ENCODE data around the gene TSEN2. TPM values are rescaled to one million over a fixed set of nuclear protein-coding genes. Genes with fewer than 3 reads are reported as not detected.

TSEN2 gene
- total and polyA plus RNA-seq, 10 of the 15 experiments (the other 5 are each of a cell fraction or from before 2014, with no cell fraction given): 17.7 to 32.3 (median 24.3) TPM

DNA sequence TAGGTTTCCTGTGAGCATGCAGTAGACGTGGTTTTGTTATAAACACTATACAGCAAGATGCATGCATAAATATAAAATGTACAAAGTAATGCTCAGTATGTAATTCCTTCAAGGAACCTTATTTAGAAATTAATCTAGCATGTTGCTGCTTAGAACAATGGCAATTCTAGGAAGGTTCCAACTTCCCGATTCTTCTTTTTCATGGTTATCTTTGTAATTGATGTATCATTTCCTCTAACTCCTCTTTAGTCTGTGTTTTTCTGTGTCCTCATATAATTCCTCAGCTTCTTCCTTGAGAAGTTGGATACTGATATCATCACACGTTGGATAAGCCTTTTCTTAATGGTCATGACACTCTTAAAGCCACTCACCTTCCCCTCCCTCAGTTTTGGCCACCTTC is 3.5 kb downstream of the TSEN2 start:
- no peak for DNase-seq (ENCODE audit: low read depth, low spot score)
- Histone ChIP-seq H3K79me2 (ENCODE audit: control insufficient read depth, insufficient read depth, low read length) (peaks cover 19% of the 10 kb centered on the region), H3K9me3 (replicated peaks; ENCODE audit: control insufficient read depth, insufficient read depth, low read length) (no peaks in the 10 kb centered on the region), H3K36me3 (ENCODE audit: control insufficient read depth in 2 of 2, insufficient read depth in 2 of 2, low read length in 1 of 2) (no peaks in the 10 kb centered on the region; a peak in 1 of 4 replicates), H3K4me3 (no peak overlapping the region), H3K4me1 (ENCODE audit: control insufficient read depth, insufficient read depth, low read length) (peaks cover 5% of the 10 kb centered on the region; the same call in 1 of the 2 replicates), H3K4me2 (ENCODE audit: control insufficient read depth, insufficient read depth) (no peak overlapping the region), H3K9ac (ENCODE audit: control insufficient read depth, insufficient read depth, low read length) (no peak overlapping the region), H3K27ac (ENCODE audit: control insufficient read depth, insufficient read depth) (no peak overlapping the region), H4K20me1 (ENCODE audit: control insufficient read depth, insufficient read depth) (no peaks in the 10 kb centered on the region), H3K27me3 (replicated peaks in 1 of 2; ENCODE audit: control insufficient read depth in 2 of 2, insufficient read depth in 2 of 2, low read length in 1 of 2) (no peaks in the 10 kb centered on the region), H2AFZ (ENCODE audit: control insufficient read depth, low read depth, low read length) (no peak overlapping the region)
- WGBS (ENCODE audit: insufficient coverage, insufficient replicate concordance, low lambda C conversion rate, missing lambda C conversion rate): 68% methylated on average over 3 of the region's 3 CpGs
- CTCF ChIA-PET: interaction anchor here (1.1 to 1.5 kb wide), 2 partner anchors 8 to 352 kb away, joined by 3 to 5 read pairs; no protein-coding TSS in a partner anchor
- ATAC-seq: no peak
- RAD21 ChIA-PET (ENCODE audit: unreplicated experiment): no interaction called here
- intact Hi-C loops (cut with micrococcal nuclease; ENCODE audit: unreplicated experiment): no loop called here
- BruUV-seq (replicated peaks): no TSS peak
- in situ Hi-C loops (cut with MboI): no loop called here
- SMC1A ChIA-PET (ENCODE audit: uncharacterized antibody, unreplicated experiment): no interaction called here
- POLR2A ChIA-PET: no interaction called here
- no peak for FAIRE-seq
- TF ChIP-seq, protein P1, sequence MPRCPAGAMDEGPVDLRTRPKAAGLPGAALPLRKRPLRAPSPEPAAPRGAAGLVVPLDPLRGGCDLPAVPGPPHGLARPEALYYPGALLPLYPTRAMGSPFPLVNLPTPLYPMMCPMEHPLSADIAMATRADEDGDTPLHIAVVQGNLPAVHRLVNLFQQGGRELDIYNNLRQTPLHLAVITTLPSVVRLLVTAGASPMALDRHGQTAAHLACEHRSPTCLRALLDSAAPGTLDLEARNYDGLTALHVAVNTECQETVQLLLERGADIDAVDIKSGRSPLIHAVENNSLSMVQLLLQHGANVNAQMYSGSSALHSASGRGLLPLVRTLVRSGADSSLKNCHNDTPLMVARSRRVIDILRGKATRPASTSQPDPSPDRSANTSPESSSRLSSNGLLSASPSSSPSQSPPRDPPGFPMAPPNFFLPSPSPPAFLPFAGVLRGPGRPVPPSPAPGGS (IDR thresholded peaks at IDR 0.05; ENCODE audit: borderline replicate concordance, insufficient read depth, low read depth, low read length, poor library complexity, severe bottlenecking): no peak
- TF ChIP-seq MEF2B (IDR thresholded peaks at IDR 0.05; ENCODE audit: partially characterized antibody, poor library complexity, severe bottlenecking) (no peak), CEBPB (IDR thresholded peaks at IDR 0.05; ENCODE audit: borderline replicate concordance in 1 of 2, low read depth in 2 of 2, low read length in 2 of 2) (no peak), GABPA (IDR thresholded peaks at IDR 0.05; ENCODE audit: low read depth) (no peak), ATF7 (IDR thresholded peaks at IDR 0.05; ENCODE audit: low read depth) (no peak), SMAD1 (IDR thresholded peaks at IDR 0.05; ENCODE audit: low read depth, partially characterized antibody) (no peak), TAF1 (IDR thresholded peaks at IDR 0.05; ENCODE audit: borderline replicate concordance, low read depth, low read length) (no peak), STAT1 (conservative IDR thresholded peaks at IDR 0.05) (no peak), MYB (IDR thresholded peaks at IDR 0.05; ENCODE audit: borderline replicate concordance, low read depth, low read length) (no peak), SIX5 (IDR thresholded peaks at IDR 0.05; ENCODE audit: low read depth, low read length, severe bottlenecking) (no peak), YBX1 (IDR thresholded peaks at IDR 0.05) (no peak), RFX5 (IDR thresholded peaks at IDR 0.05; ENCODE audit: low read depth, low read length) (no peak)
- TF ChIP-seq, protein P2, sequence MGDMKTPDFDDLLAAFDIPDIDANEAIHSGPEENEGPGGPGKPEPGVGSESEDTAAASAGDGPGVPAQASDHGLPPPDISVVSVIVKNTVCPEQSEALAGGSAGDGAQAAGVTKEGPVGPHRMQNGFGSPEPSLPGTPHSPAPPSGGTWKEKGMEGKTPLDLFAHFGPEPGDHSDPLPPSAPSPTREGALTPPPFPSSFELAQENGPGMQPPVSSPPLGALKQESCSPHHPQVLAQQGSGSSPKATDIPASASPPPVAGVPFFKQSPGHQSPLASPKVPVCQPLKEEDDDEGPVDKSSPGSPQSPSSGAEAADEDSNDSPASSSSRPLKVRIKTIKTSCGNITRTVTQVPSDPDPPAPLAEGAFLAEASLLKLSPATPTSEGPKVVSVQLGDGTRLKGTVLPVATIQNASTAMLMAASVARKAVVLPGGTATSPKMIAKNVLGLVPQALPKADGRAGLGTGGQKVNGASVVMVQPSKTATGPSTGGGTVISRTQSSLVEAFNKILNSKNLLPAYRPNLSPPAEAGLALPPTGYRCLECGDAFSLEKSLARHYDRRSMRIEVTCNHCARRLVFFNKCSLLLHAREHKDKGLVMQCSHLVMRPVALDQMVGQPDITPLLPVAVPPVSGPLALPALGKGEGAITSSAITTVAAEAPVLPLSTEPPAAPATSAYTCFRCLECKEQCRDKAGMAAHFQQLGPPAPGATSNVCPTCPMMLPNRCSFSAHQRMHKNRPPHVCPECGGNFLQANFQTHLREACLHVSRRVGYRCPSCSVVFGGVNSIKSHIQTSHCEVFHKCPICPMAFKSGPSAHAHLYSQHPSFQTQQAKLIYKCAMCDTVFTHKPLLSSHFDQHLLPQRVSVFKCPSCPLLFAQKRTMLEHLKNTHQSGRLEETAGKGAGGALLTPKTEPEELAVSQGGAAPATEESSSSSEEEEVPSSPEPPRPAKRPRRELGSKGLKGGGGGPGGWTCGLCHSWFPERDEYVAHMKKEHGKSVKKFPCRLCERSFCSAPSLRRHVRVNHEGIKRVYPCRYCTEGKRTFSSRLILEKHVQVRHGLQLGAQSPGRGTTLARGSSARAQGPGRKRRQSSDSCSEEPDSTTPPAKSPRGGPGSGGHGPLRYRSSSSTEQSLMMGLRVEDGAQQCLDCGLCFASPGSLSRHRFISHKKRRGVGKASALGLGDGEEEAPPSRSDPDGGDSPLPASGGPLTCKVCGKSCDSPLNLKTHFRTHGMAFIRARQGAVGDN (IDR thresholded peaks at IDR 0.05): no peak
- TF ChIP-seq, protein P3, sequence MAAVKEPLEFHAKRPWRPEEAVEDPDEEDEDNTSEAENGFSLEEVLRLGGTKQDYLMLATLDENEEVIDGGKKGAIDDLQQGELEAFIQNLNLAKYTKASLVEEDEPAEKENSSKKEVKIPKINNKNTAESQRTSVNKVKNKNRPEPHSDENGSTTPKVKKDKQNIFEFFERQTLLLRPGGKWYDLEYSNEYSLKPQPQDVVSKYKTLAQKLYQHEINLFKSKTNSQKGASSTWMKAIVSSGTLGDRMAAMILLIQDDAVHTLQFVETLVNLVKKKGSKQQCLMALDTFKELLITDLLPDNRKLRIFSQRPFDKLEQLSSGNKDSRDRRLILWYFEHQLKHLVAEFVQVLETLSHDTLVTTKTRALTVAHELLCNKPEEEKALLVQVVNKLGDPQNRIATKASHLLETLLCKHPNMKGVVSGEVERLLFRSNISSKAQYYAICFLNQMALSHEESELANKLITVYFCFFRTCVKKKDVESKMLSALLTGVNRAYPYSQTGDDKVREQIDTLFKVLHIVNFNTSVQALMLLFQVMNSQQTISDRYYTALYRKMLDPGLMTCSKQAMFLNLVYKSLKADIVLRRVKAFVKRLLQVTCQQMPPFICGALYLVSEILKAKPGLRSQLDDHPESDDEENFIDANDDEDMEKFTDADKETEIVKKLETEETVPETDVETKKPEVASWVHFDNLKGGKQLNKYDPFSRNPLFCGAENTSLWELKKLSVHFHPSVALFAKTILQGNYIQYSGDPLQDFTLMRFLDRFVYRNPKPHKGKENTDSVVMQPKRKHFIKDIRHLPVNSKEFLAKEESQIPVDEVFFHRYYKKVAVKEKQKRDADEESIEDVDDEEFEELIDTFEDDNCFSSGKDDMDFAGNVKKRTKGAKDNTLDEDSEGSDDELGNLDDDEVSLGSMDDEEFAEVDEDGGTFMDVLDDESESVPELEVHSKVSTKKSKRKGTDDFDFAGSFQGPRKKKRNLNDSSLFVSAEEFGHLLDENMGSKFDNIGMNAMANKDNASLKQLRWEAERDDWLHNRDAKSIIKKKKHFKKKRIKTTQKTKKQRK (IDR thresholded peaks at IDR 0.05; ENCODE audit: low read depth, low read length): no peak
